PC-9 (cell line): Measurements from ENCODE around the gene YPEL1. TPM values are rescaled to one million over a fixed set of nuclear protein-coding genes. Genes with fewer than 3 reads are reported as not detected.
A peak's percentile ranks its signal among the peaks of the same experiment; 100 is the strongest.

ENCODE experiments used
- BruUV-seq: library from RNA; stranded (reverse); fragments of 400-500 nt; replicated peaks from 2 replicates; lab custom pipeline; 2021; lab: Mats Ljungman, UMichigan
- CTCF ChIA-PET: fragments of 300-600 bp; sonication (Branson Sonifier 250); formaldehyde crosslinking; loops from one replicate; lab custom pipeline; 2022; ENCODE audit warnings: antibody characterized with exemption; lab: Charles Lee
- POLR2A ChIA-PET: fragments of 300-600 bp; sonication (Branson Sonifier 250); formaldehyde crosslinking; loops from one replicate; lab custom pipeline; 2022; ENCODE audit warnings: antibody characterized with exemption; ENCODE audit not compliant: unreplicated experiment; lab: Charles Lee
- DNase-seq, 2 experiments: peaks; one replicate each; pipeline versions ENCODE4 v3.0.0 to v3.0.0-alpha.2; 2015 to 2022; ENCODE audit warnings: mixed read lengths in 1 of 2
- H2AFZ ChIP-seq: fragments of 200-600 bp; sonication (generic); 2 replicates; pipeline ENCODE4 v1.8.1; 2017; ENCODE audit warnings: antibody characterized with exemption
- H3F3A ChIP-seq: fragments of 200-600 bp; sonication (generic); 2 replicates; pipeline ENCODE4 v1.8.1; 2017; ENCODE audit warnings: antibody characterized with exemption, mild to moderate bottlenecking, low read depth; ENCODE audit not compliant: insufficient read depth
- H3K27ac ChIP-seq: fragments of 200-600 bp; sonication (generic); 2 replicates; pipeline ENCODE4 v1.6.1; 2016; ENCODE audit warnings: mixed run types
- H3K27me3 ChIP-seq: fragments of 200-600 bp; sonication (generic); 2 replicates; pipeline ENCODE4 v1.6.1; 2016; ENCODE audit warnings: low read depth, mixed run types; ENCODE audit not compliant: insufficient read depth
- H3K36me3 ChIP-seq: fragments of 200-600 bp; sonication (generic); 2 replicates; pipeline ENCODE4 v1.6.1; 2016; ENCODE audit warnings: low read depth, mixed run types
- H3K4me1 ChIP-seq: fragments of 200-600 bp; sonication (generic); replicated peaks from 2 replicates; pipeline ENCODE4 v1.6.1; 2016; ENCODE audit warnings: mixed run types; ENCODE audit not compliant: insufficient read depth
- H3K4me2 ChIP-seq: fragments of 200-600 bp; sonication (generic); 2 replicates; pipeline ENCODE4 v1.6.1; 2017; ENCODE audit warnings: mixed run types
- H3K4me3 ChIP-seq: fragments of 200-600 bp; sonication (generic); 2 replicates; pipeline ENCODE4 v1.6.1; 2016; ENCODE audit warnings: mixed run types
- H3K79me2 ChIP-seq: fragments of 200-600 bp; sonication (generic); 2 replicates; pipeline ENCODE4 v1.6.1; 2017; ENCODE audit warnings: low read depth, mixed run types
- H3K9me2 ChIP-seq: fragments of 200-600 bp; sonication (generic); 2 replicates; pipeline ENCODE4 v1.8.1; 2017; ENCODE audit warnings: mild to moderate bottlenecking; ENCODE audit not compliant: insufficient read depth
- H3K9me3 ChIP-seq: fragments of 200-600 bp; sonication (generic); 2 replicates; pipeline ENCODE4 v1.8.1; 2016; ENCODE audit warnings: low read depth; ENCODE audit not compliant: insufficient read depth
- H4K20me1 ChIP-seq: fragments of 200-600 bp; sonication (generic); 2 replicates; pipeline ENCODE4 v1.8.1; 2017; ENCODE audit not compliant: insufficient read depth
- EZH2 ChIP-seq: fragments of 200-600 bp; sonication (generic); IDR thresholded peaks from 2 replicates; pipeline ENCODE4 v1.8.0; 2017; ENCODE audit warnings: antibody characterized with exemption, low read depth
- intact Hi-C: fragments of 100-400 bp; cut with micrococcal nuclease; formaldehyde crosslinking; loops from one replicate; pipeline ENCODE4 v1.10.0; 2022; ENCODE audit not compliant: unreplicated experiment
- total RNA-seq: library from RNA; stranded (reverse); gene quantifications from 2 replicates; pipeline ENCODE4 v1.2.3, GENCODE V29; 2021
- TF ChIP-seq, protein P1 (sequence below): fragments of 200-600 bp; sonication (generic); conservative IDR thresholded peaks from 2 replicates; pipeline ENCODE4 v1.6.1; 2017; ENCODE audit warnings: mixed run types, antibody characterized with exemption, mild to moderate bottlenecking, moderate library complexity

YPEL1 gene
- total RNA-seq, 1 experiment from 2014 or later: 5.2 TPM

GRCh38 chr22:21672107-21672629 lies 63.4 kb downstream of the YPEL1 start:
- H3K27me3 ChIP-seq: no peaks in the 10 kb centered on the region
- intact Hi-C loops: no loop called here
- no peak overlapping the region for H3K4me2 ChIP-seq
- peaks cover 8% of the 10 kb centered on the region; the same call in 1 of the 2 replicates for H4K20me1 ChIP-seq
- no peak overlapping the region for H3K27ac ChIP-seq
- H3K9me3 ChIP-seq: no peaks in the 10 kb centered on the region
- POLR2A ChIA-PET: interaction anchor here (0.6 kb wide), 1 partner anchor 63 kb away, joined by 6 read pairs; no protein-coding TSS in a partner anchor
- TF ChIP-seq, protein P1, sequence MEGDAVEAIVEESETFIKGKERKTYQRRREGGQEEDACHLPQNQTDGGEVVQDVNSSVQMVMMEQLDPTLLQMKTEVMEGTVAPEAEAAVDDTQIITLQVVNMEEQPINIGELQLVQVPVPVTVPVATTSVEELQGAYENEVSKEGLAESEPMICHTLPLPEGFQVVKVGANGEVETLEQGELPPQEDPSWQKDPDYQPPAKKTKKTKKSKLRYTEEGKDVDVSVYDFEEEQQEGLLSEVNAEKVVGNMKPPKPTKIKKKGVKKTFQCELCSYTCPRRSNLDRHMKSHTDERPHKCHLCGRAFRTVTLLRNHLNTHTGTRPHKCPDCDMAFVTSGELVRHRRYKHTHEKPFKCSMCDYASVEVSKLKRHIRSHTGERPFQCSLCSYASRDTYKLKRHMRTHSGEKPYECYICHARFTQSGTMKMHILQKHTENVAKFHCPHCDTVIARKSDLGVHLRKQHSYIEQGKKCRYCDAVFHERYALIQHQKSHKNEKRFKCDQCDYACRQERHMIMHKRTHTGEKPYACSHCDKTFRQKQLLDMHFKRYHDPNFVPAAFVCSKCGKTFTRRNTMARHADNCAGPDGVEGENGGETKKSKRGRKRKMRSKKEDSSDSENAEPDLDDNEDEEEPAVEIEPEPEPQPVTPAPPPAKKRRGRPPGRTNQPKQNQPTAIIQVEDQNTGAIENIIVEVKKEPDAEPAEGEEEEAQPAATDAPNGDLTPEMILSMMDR: no peak
- no peak for TF ChIP-seq EZH2
- H3K4me3 ChIP-seq: no peak overlapping the region
- H3K79me2 ChIP-seq: peaks cover 14% of the 10 kb centered on the region
- no peaks in the 10 kb centered on the region; the same call in 1 of the 2 replicates for H3F3A ChIP-seq
- no peak overlapping the region for H2AFZ ChIP-seq
- BruUV-seq: no TSS peak
- no peaks in the 10 kb centered on the region for H3K9me2 ChIP-seq
- CTCF ChIA-PET: no interaction called here
- no peak for DNase-seq
- peaks cover 14% of the 10 kb centered on the region for H3K4me1 ChIP-seq
- no peaks in the 10 kb centered on the region for H3K36me3 ChIP-seq

- Histone ChIP-seq H3K27ac (no peak overlapping the region), H3K27me3 (no peaks in the 10 kb centered on the region), H3K9me3 (no peaks in the 10 kb centered on the region), H3K4me2 (peak overlapping the region; percentile 47), H3K79me2 (peaks cover 21% of the 10 kb centered on the region), H3K4me1 (peaks cover 14% of the 10 kb centered on the region), H3K9me2 (no peaks in the 10 kb centered on the region), H3F3A (no peaks in the 10 kb centered on the region; the same call in 1 of the 2 replicates), H3K4me3 (no peak overlapping the region), H3K36me3 (no peaks in the 10 kb centered on the region), H2AFZ (no peak overlapping the region), H4K20me1 (peaks cover 8% of the 10 kb centered on the region; the same call in 1 of the 2 replicates)
- POLR2A ChIA-PET: no interaction called here
- peak in 1 of 2 experiments; percentile 37 for DNase-seq
- BruUV-seq: no TSS peak
- CTCF ChIA-PET: interaction anchor here (0.7 kb wide), 1 partner anchor 46 kb away, joined by 5 read pairs; no protein-coding TSS in a partner anchor
- intact Hi-C loops: no loop called here
- no peak for TF ChIP-seq EZH2
- TF ChIP-seq, protein P1: no peak
These were observed 66.6 kb downstream of the YPEL1 start for GRCh38 chr22:21669026-21669425.

- H4K20me1 ChIP-seq: peaks cover 8% of the 10 kb centered on the region; the same call in 1 of the 2 replicates
- intact Hi-C loops: no loop called here
- no peak for TF ChIP-seq EZH2
- TF ChIP-seq, protein P1: no peak
- H3K9me3 ChIP-seq: no peaks in the 10 kb centered on the region
- H3K27ac ChIP-seq: peak overlapping the region; percentile 56; the same call in 1 of the 2 replicates
- H3K27me3 ChIP-seq: no peaks in the 10 kb centered on the region
- ChIA-PET POLR2A (interaction anchor here (0.7 kb wide), 1 partner anchor 9 kb away, joined by 4 read pairs; no protein-coding TSS in a partner anchor), CTCF (no interaction called here)
- BruUV-seq: TSS peak; percentile 58
- no peaks in the 10 kb centered on the region; the same call in 1 of the 2 replicates for H3F3A ChIP-seq
- no peaks in the 10 kb centered on the region for H3K9me2 ChIP-seq
- peaks cover 14% of the 10 kb centered on the region for H3K4me1 ChIP-seq
- peak overlapping the region; percentile 86 for H3K4me2 ChIP-seq
- DNase-seq: no peak
- H3K4me3 ChIP-seq: peak overlapping the region; percentile 92; the same call in 1 of the 2 replicates
- peaks cover 21% of the 10 kb centered on the region for H3K79me2 ChIP-seq
- H3K36me3 ChIP-seq: no peaks in the 10 kb centered on the region
- peak overlapping the region; percentile 84 for H2AFZ ChIP-seq
These were observed 68.8 kb downstream of the YPEL1 start for GRCh38 chr22:21666786-21667185.
